Suppressor macrophage treated with lipopolysaccharide for 4 hours (primary cell): Measurements from ENCODE around the gene MADCAM1.
"Not testable (repeated sequence)": the region's sequence is repeated elsewhere in the genome, so short reads cannot be mapped to it uniquely, and the experiment has no call there.

ENCODE experiments used
- DNase-seq: peaks from one replicate; pipeline ENCODE4 v3.0.0-alpha.2; 2020

MADCAM1 gene

GRCh38 chr19:496112-496665 is at the start of gene MADCAM1:
MADCAM1 (plus strand) TSS chr19:496486; CDS start chr19:496500, 14 bp downstream.
- DNase-seq, result no peak

DNA sequence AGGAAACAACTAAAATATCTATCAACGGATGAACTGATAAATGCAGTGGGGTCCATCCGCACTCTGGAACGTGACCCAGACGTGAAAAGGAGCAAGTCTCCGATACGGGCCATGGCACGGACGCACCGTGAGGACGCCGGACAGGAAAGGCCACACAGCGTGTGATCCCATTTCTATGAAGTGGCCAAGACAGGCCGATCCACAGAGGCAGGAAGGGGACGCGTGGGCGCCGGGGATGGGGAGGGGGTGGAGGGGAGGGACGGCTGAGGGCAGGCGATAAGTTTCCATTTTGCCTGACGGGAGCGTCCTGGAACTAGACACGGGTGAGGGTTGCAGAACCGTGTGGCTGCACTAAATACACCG is 49.2 kb upstream of the MADCAM1 start:
- DNase-seq, result no peak

DNA sequence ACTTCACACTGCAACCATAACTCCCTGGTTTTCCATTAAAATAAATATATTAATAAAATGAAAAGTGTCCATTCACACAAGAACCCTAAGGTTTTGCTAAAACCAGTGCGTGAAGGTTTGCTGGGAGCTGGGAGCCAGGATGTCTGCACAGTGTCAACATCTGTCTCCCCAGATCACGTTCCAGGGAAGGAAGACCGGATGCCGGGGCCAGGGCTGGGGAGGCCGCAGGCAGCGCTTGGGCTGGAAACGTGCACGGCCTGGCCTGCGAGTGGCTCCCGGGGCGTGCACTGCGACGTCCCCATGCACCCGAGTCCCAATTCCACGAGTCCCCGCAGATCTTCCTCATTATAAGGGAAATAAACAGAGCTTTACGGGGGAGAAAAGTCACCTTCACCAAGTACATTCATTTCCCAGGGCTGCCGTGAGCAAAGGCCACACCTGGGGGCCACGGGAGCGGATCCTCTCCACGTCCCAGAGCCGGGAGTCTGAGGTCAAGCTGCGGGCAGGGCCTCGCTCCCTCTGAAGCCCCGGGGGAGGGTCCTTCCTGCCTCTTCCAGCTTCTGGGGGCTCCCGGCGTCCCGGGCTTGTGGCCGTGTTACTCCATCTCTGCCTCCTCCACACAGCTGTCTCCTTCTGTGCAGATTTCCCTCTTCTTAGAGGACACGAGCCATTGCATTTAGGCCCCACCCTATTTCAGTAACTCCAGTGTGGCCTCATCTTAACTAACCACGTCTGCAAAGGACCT is 48.3 kb upstream of the MADCAM1 start:
- DNase-seq, result no peak

- no peak for DNase-seq
Measured at GRCh38 chr19:449916-450315, 46.4 kb upstream of the MADCAM1 start.

DNA sequence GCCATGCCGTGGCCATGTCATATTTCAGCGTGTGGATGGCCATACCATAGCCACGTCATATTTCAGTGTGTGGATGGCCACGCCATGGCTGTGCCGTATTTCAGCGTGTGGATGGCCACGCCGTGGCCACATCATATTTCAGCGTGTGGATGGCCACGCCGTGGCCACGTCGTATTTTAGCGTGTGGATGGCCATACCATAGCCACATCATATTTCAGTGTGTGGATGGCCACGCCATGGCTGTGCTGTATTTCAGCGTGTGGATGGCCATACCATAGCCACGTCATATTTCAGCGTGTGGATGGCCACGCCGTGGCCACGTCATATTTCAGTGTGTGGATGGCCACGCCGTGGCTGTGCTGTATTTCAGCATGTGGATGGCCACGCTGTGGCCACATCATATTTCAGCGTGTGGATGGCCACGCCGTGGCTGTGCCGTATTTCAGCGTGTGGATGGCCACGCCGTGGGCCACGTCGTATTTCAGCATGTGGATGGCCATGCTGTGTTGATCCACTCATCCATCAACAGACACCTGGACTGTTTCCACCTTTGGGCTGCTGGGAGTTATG is 45.3 kb upstream of the MADCAM1 start:
- not testable (repeated sequence) for DNase-seq

- no peak for DNase-seq
Measured at GRCh38 chr19:452829-453228, 43.5 kb upstream of the MADCAM1 start.

DNA sequence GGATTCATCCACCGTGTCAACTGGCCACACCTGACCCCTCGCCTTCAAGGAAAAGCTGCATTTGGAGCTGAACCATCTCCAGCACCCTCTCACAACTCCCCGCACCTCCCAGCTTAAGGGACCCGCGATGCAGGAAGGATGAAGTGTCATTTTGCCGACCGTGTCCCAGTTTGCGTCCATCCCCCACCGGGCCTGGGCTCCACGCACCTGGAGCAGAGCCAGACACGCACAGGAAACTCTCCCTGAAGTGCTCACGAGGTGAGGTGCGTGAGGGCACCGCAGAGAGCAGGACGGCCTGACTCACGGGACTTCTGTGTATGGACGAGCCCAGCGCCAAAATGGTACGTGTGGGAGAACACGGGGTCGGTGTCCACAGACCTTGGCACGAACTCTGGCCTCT is 42.7 kb upstream of the MADCAM1 start:
- DNase-seq, result no peak

DNA sequence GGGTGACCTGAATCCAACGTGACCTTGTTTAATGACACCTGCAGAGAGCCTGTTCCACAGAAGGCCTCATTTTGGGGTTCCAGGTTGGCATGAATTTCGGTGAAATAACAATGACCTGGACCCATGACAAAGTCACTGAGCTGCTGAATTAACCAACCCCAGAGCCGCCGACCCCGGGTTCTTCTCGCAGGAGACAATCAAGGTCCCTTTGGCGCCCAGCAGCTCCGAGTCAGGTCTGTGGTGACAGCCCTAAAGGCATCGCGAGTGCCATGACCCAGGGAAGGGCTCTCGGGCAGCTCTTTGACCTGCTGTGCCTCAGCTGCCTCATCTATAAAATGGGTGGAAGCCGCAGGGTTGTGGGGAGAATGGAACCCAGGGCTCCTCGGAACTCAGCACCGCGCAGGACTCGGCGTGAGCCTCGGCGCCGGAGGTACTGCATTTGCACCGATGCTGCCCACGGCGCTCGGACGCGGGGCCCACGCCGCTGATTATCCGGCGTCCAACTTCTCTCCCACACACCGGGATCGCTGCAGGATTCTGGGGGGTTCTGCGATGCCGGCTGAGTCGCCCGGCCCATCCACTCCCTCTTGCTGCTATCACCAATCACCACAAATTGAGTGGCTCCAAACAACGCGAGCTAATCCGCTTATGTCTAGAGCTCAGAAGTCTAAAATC is 41.1 kb upstream of the MADCAM1 start:
- DNase-seq, result no peak

GRCh38 chr19:455851-456546 is 40.3 kb upstream of the MADCAM1 start:
- DNase-seq, result no peak

DNA sequence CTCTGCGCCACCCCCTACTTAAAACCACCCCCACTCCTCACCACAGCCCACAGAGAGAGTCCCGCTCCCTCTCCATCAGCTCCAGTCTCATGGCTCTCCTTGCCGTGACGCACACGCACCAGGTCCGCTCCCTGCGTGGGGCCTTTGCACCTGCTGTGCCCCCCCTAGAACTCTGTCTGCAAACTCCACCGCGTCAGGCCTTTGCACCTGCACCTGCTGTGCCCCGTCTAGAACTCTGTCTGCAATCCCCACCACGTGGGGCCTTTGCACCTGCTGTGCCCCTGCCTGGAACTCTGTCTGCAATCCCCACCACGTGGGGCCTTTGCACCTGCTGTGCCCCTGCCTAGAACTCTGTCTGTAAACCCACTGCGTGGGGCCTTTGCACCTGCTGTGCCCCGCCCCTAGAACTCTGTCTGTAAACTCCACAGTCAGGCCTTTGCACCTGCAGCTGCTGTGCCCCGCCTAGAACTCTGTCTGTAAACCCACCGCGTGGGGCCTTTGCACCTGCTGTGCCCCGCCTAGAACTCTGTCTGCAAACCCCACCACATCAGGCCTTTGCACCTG is 39.7 kb upstream of the MADCAM1 start:
- no peak for DNase-seq

DNA sequence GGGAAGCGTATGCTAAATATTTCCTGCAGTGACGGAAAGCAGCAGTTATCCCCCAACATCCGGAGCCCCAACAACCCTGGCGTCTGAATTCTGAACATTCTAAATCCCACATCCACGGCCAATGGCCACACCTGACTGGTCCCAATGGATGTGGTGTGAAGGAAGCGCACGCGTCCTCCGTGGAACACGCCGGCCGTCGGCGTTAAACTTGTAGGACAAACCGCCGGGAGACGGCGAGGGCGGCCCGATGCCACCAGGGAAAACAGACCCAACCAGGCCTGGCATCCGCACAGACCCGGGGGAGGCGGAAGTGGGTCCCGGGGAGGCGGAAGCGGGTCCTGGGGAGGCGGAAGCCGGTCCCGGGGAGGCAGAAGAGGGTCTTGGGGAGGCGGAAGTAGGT is 38.6 kb upstream of the MADCAM1 start:
- no peak for DNase-seq

- no peak for DNase-seq
Measured at GRCh38 chr19:458091-459042, 37.9 kb upstream of the MADCAM1 start.

GRCh38 chr19:459724-460511 is 36.4 kb upstream of the MADCAM1 start:
- DNase-seq, result no peak

GRCh38 chr19:460877-461720 is 35.2 kb upstream of the MADCAM1 start, which contains the start of gene SHC2:
SHC2 (minus strand) TSS chr19:461033; CDS start chr19:460996, 37 bp downstream.
- DNase-seq, result no peak

- DNase-seq, result no peak
Measured at GRCh38 chr19:461721-462551, 34.4 kb upstream of the MADCAM1 start.

GRCh38 chr19:463483-464207 is 32.6 kb upstream of the MADCAM1 start:
- DNase-seq, result no peak

- no peak for DNase-seq
Measured at GRCh38 chr19:464208-464545, 32.1 kb upstream of the MADCAM1 start.

DNA sequence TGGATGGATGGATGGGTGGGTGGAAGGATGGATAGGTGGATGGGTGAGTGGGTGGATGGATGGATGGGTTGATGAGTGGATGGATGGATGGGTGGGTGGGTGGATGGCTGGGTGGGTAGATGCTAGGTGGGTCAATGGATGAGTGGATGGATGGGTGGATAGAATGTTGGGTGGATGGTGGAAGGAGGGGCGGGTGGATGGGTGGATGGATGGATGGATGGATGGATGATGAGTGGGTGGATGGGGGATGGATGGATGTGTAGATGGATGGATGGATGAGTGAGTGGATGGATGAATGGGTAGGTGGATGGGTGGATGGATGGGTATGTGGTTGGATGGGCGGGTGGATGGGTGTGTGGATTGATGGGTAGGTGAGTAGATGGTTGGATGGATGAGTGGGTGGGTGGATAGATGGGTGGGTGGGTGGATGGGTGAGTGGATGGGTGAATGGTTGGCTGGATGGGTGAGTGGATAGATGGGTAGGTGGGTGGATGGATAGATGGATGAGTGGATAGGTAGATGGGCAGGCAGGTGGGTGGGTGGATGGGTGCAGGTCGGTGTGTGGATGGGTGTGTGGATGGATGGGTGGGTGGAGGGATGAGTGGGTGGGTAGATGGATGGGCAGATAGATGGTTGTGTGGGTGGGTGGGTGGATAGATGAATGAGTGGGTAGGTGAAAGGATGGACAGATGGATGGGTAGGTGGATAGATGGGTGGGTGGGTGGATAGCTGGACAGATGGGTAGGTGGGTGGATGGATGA is 31.1 kb upstream of the MADCAM1 start:
- DNase-seq, result no peak
